Measurements from ENCODE around the gene CBLB. TPM values are rescaled to one million over a fixed set of nuclear protein-coding genes. Genes with fewer than 3 reads are reported as not detected.
"Not testable (repeated sequence)": the region's sequence is repeated elsewhere in the genome, so short reads cannot be mapped to it uniquely, and the experiment has no call there.

Gene CBLB
- total RNA-seq, 2 donors from 2014 or later = 112 to 141 TPM

DNA sequence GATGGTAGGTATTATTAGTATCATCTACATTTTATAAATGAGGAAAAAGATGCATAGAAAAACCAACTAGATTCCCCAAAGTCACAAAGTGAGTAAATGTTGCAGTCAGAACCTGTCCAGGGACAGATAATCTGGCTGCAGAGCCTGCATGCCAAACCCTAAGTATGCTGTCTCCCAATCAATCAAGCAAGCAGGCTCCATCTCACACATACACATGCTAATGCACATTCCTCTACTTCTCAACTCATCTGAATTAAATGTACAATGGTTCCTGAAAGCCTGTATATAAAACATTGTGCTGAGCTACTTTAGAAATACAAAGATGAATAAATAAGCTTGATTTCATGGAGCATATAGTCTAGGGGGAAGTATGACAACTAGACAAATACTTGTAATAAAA is 101.0 kb downstream of the CBLB start:
- no peak for DNase-seq (ENCODE audit: low spot score)
- intact Hi-C loops (cut with DNase I) = no loop called here

DNA sequence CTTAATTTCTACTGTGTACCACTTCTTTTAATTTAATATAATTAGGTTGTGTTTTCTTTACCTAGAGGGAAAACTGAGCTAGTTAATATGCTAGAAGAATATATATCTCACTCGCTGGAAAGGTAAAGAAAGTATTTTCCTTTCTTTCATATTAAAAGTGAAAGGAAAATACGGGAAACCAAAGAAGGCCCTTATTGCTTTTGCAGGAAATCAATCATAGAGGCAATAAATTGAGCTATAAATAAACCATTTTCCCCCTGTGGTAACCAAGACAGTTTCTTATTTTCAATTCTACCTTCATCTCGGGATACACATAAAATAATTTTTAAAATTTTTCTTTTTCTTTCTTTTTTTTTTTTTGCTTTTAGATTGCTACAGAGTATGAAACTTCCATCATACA is 101.6 kb downstream of the CBLB start:
- DNase-seq (ENCODE audit: low spot score) = no peak
- intact Hi-C loops (cut with DNase I) = no loop called here

DNA sequence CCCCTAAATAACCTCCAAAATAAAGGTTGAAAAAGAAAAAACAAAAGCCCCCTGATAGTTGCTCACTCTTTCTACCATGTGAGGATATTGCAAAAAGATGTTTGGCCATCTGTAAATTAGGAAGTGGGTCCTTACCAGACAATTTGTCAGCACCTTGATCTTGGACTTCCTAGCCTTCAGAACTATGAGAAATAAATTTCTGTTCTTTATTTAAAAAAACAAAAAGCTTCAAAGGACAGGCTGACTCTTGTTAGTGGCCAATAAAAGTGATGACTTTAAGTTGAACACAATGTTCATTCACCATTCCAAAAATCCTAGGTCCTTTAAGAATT is 103.5 kb downstream of the CBLB start:
- no peak for DNase-seq (ENCODE audit: low spot score)
- intact Hi-C loops (cut with DNase I) = no loop called here

DNA sequence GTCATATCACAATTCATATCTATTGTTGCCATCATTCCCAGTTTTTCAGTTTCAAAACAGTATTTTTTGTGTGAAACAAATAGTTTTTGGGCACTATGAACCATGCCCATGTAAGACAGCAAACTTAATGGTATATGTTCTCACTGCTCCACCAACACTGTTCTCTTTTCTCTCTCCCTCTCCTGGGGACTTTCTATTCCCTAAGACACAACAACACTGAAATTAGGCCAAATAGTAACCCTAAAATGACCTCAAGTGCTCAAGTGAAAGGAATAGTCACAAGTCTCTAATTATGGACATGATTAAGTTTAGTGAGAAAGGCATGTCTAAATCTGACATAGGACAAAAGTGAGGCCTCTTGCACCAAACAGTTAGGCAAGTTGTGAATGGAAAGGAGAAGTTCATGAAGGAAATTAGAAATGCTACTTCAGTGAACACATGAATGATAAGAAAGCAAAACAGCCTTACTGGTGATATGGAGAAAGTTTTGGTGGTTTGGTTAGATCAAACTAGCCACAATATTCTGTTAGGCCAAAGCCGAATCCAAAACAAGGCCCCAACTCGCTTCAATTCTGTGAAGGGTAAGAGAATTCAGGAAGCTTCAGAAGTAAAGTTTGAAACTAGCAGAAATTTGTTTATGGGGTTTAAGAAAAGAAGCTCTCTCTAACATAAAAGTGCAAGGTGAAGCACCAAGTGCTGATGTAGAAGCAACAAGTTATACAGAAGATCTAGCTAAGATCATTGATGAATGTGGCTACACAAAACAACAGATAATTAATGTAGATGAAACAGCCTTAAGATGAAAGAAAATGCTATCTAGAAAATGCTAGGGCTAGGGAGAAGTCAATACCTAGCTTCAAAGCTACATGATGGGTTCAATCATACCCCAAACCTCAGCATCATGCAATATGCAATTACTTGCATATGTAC is 104.2 kb downstream of the CBLB start:
- no peak for DNase-seq (ENCODE audit: low spot score)
- intact Hi-C loops (cut with DNase I) = no loop called here

DNA sequence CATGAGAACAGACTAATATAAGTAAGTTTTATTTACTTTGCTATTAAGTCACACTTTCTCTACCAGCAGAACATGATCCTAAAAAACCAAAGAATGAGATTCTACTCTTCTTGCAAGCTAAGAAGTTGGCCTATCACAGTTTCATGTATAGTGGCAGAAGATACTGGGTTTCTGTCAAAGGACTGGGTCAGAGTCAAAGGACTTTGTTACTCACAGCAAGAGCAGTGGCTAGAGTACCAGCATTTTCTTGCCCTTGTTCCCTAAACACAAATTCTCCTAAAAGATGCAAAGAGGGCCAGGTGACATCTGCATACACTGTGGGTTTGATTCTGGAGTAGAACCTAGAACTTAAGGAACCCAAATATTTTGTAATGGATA is 105.2 kb downstream of the CBLB start:
- intact Hi-C loops (cut with DNase I) = no loop called here
- no peak for DNase-seq (ENCODE audit: low spot score)

DNA sequence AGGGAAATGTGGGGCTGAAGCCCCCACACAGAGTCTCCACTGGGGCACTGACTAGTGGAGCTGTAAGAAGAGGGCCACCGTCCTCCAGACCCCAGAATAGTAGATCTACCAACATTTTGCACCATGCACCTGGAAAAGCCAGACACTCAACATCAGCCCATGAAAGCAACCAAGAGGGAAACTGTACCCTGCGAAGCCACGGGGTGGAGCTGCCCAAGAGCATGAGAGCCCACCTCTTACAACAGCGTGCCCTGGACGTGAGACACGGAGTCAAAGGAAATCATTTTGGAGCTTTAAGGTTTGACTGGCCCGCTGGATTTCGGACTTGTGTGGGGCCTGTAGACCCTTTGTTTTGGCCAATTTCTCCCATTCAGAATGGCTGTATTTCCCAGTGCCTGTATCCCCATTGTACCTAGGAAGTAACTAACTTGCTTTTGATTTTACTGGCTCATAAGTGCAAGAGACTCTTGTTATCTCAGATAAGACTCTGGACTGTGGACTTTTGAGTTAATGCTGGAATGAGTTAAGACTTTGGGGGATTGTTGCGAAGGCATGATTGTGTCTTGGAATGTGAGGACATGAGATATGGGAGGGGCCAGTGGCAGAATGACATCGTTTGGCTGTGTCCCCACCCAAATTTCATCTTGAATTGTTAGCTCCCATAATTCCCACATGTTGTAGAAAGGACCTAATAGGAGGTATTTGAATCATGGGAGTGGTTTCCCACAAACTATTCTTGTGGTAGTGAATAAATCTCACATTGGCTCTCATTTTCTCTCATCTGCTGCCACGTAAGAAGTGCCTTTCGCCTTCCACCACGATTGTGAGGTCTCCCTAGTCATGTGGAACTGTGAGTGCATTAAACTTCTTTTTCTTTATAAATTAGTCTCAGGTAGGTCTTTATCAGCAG is 105.8 kb downstream of the CBLB start:
- intact Hi-C loops (cut with DNase I) = no loop called here
- peak; percentile 65 for DNase-seq (ENCODE audit: low spot score)

DNA sequence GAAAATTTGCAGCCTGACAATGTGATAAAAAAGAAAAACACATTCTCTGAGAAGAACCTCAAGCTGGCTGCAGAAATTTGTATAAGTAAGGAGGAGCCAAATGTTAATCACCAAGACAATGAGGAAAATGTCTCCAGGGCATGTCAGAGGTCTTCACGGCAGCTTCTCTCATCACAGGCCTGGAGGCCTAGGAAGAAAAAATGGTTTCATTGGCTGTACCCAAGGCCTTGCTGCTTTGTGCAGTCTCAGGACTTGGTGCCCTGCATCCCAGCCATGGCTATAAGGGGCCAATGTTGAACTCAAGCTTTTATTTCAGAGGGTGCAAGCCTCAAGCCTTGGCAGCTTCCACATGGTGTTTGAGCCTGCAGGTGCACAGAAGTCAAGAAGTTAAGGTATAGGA is 106.6 kb downstream of the CBLB start:
- DNase-seq (ENCODE audit: low spot score); intact Hi-C loops (cut with DNase I): not testable (repeated sequence)

DNA sequence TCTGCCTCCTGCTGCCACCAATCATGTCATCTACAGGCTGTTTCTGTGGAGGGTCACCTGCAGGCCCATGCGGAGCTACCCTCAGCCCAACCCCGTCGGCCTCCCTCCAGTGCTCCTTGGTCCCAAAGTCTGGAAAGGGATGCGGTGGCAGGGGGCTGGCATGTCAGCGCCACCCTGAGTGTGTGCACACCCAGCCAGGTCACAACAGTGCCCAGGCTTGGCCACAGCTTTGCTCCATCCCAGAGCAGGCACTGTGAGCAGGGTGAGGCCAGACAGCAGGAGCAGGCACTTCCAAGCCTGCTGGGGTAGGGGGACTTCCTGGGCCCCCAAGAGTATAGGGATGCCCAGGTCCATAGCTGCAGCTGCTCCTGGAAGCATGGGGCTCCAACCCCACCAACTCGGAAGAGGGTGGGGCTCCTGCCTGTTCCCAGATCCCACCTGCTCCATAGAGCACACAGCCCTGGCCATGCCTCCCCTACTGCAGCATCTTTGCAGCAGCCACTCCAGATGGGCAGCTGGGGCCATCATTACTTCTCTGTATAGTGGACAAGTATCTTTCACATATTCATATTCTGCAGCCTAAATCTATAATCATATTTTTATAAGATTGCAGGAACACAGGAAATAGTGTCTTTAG is 109.3 kb downstream of the CBLB start:
- intact Hi-C loops (cut with DNase I) = no loop called here
- peak; percentile 57 for DNase-seq (ENCODE audit: low spot score)

DNA sequence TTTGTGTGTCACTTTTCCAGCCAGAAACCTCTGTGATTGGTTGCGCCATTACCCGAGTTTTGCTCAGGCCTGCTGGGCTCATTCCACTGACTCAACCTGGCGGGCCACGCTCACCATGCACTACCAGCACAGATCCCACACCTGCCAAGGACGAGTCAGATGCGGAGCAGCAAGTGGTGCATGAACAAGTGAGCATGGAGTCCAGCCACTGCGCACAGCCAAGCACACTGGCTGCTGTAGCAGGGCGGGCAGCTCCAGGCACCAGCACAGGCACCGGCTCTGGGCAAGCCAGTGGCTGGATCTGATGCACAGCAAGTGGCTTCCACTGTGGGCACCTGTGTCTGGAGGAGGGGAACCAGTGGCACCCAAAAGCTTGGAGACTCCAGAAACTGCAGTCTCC is 110.4 kb downstream of the CBLB start:
- intact Hi-C loops (cut with DNase I) = no loop called here
- DNase-seq (ENCODE audit: low spot score) = peak; percentile 81

DNA sequence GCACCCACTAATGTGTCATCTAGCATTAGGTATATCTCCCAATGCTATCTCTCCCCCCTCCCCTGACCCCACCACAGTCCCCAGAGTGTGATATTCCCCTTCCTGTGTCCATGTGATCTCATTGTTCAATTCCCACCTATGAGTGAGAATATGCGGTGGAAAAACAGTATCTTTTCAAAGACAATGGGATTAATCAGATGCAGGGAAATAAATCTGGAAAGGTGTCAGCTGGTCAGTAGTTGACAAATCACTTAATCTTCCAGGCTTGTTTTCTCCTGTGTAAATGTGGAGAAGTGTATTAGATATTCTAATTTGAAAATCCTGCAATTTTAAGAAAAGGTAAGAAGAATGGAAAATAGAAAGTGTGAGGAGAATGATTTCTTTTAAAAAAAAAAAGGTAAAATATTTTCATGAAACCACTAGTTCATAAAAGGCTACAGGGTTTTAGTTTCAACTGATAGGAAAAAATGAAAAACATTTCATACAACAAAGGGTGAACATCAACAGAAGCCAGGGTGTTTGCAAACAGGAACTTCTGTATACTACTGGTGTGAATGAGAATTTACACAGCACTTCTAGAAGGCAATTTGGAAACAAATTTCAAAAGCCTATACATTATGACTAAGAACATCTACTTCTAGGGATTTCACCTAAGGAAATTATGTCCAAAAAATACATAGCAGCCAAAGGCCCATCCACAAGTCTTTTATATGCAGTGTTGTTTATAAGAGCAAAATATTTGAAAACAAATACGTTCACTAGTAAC is 113.5 kb downstream of the CBLB start:
- intact Hi-C loops (cut with DNase I) = no loop called here
- no peak for DNase-seq (ENCODE audit: low spot score)

DNA sequence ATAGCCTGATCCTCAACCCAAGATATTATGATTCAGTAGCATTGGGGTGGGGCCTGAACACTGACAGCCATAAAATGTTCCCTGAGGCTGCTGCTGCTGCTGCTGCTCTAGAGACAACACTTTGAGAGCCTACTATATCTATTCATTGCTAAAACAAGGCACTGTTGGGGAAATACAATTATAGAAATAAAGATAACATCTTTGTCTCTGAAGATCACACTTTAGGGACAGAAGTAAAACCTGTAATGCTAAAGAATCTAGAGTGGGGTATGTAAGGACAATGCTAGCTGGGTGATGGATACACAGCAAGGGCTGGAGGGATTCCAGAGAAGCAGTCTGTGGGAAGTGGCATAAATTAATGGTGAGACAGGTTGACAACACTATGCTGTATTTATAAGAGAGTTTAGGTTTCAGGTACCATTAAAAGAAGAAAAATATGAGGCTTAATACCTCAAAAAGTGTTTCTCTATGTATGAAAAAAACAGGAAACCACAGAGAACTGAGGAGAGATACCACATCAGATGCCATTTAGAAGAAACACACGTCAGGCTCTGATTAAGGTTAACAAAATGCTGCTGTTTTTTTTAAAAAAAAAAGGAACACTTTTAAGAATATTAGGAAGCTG is 115.9 kb downstream of the CBLB start:
- no peak for DNase-seq (ENCODE audit: low spot score)
- intact Hi-C loops (cut with DNase I) = no loop called here

DNA sequence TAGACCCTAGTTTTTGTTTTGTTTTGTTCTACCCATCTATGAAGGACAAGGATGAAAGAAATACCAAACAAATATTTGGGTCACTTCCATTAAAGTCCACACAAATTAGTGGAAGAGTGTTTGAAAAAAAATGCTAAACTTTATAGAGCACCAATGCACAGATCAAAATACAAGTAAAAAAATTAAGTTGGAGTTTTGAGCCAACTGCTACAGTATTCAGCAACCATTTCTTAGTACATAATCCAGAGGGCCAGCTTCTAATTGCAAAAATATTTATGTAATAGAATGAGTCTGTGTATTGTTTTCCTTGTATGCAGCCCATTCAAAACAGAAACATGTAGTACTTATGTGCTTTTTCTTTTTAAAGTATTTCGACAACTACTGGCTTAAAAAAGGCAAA is 121.1 kb downstream of the CBLB start:
- intact Hi-C loops (cut with DNase I) = no loop called here
- no peak for DNase-seq (ENCODE audit: low spot score)

DNA sequence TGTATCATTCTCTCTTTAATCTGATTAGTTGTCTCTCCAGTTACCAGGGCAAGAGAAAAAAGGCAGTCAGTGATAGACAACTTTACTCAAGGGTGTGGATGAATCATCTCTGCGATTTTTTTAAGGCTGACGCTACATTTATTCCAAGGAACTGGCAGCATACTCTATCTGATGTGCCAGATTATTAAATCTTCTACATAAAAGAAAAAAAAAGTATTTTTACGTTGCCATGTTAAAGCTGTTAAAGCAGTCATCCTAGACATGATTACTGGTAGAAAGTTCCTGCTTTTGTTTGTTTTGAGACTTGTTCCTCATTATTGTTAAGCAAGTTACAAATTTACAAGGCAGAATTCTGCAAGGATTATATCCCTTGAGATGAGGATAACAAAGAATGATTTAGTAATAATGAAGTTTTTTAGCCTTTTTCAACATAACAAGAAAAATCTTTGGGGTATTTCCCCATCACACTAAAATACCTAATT is 121.7 kb downstream of the CBLB start:
- no peak for DNase-seq (ENCODE audit: low spot score)
- intact Hi-C loops (cut with DNase I) = no loop called here

DNA sequence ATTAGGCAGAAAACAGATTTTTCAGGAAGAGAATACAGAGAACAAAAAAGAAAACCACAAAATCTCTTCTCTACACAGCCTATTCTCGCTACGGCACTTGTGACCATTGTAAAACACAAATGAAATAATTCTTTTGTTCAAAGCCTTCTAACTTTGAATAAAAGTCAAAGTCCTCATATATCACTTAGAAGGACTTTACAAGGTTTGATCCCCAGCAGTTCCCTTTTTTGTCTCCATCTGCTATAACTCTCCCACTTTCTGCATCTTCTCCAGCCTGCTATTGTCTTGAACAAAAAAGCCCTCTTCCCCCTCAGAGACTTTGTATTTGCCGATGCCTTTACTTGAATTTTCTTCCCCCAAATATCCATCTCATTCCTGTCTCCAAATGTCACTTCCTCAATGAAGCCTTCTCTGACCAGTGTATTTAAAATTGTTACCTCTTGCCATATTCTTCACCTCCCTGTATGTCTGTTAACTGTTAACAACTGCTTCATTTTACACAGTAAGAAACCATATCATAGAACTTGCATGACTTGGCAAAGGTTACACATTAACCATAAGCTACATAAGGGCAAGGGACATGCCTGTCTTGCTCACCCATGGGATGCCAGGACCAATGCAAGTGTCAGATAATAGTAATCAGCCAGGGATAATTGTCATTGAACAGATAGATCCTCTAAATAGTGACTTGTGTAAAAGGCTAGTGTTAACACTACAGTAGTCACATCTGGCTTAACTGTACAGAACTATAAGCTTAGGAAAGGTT is 122.4 kb downstream of the CBLB start:
- intact Hi-C loops (cut with DNase I) = no loop called here
- DNase-seq (ENCODE audit: low spot score) = no peak

DNA sequence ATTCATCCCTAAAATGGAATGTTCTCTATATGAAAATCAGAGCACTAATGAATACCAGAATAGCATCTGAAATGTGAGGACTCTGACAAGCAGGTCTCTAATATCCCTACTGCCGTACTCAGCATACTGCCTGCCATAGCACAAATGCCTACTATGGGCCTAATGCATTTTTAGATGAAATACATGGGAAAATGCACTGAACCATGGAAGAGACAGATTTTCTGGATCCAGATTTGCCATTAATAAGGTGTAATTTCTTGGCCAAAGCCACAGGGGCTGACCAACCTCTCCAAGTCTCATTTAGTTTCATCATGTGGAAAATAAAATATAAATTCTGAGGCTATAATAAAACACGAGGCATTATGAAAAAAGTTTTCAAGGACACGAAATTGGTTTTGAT is 123.8 kb downstream of the CBLB start:
- no peak for DNase-seq (ENCODE audit: low spot score)
- intact Hi-C loops (cut with DNase I) = no loop called here

DNA sequence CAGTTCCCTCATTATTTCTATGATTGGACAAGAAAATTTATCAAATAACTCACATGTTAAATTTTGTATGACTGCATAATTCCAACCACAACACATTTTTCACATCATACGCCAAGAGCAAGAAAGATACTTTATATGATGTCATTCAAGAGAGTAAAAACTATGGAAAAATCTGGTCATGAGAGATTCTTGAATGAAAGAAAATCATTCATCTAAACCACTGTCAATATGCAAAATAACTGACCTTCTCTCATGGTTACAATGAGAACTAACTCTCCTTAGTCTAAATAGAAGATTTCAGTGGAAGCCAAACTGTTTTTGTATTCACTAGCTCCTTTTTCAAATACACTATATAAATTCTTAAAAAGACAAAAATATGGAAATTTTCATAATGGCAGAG is 124.6 kb downstream of the CBLB start:
- DNase-seq (ENCODE audit: low spot score) = no peak
- intact Hi-C loops (cut with DNase I) = no loop called here

DNA sequence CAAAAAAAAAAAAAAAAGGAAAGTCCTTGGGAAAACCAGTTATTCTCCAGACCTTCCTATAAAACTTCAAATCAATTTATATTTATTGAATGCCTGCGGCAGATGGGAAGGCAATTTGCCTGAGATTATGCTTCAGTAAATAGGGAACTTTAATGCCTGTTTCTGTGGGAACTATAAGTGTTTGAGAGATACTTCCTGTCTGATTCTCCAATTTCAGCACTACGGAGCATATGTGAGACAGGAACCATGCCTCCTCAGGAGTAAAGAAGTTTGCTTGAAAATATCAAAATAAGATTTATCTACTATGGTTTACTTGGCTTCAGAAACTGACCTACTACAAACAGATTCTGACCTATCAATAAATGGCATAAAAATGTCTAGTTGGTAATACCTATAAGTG is 135.5 kb downstream of the CBLB start:
- no peak for DNase-seq (ENCODE audit: low spot score)
- intact Hi-C loops (cut with DNase I) = no loop called here

DNA sequence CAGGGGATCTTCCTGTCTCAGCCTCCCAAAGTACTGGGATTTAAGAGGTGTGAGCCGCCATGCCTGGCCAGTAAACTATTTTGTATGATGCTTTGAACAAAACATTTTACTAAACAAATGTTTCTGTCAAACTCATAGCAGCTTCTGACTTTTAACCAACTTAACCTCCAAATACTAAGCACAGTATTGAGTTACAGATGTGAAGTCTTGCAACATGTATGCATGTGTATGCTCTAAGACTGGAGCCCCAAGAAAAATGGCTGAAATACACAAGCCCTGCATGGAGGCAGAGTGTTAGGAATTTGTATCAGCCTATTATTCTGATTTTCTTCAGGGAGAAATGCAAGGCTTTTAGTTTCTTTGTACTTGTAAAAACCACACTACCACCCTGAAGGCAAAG is 137.1 kb downstream of the CBLB start:
- intact Hi-C loops (cut with DNase I) = no loop called here
- no peak for DNase-seq (ENCODE audit: low spot score)
